GM12878 (cell line): Measurements from ENCODE around the gene SRSF8. TPM values are rescaled to one million over a fixed set of nuclear protein-coding genes. Genes with fewer than 3 reads are reported as not detected.

ENCODE experiments used
- ATF7 ChIP-seq: fragments of 450-650 bp; IDR thresholded peaks from 2 replicates; pipeline ENCODE4 v1.6.1; 2016; ENCODE audit warnings: low read depth, mild to moderate bottlenecking
- EED ChIP-seq: sonication (generic); IDR thresholded peaks from 2 replicates; pipeline ENCODE4 v1.6.1; 2016; ENCODE audit warnings: antibody characterized with exemption, low read depth
- IKZF2 ChIP-seq, 2 experiments: fragments of 450-650 bp; IDR thresholded peaks; 2 replicates each; pipeline ENCODE4 v1.6.1; 2017; ENCODE audit warnings: mild to moderate bottlenecking in 2 of 2, moderate library complexity in 2 of 2
- NFIC ChIP-seq: IDR thresholded peaks from 2 replicates; pipeline ENCODE4 v1.6.1; 2012; ENCODE audit warnings: low read depth, mild to moderate bottlenecking, inconsistent platforms, low read length, moderate library complexity
- NFXL1 ChIP-seq: fragments of 450-650 bp; IDR thresholded peaks from 2 replicates; pipeline ENCODE4 v1.6.1; 2017; ENCODE audit warnings: antibody characterized with exemption, mild to moderate bottlenecking, borderline replicate concordance
- POLR2AphosphoS2 ChIP-seq: IDR thresholded peaks from 2 replicates; pipeline ENCODE4 v1.6.1; 2011; ENCODE audit warnings: low read depth, mild to moderate bottlenecking, low read length, improper control_type of control experiment, moderate library complexity
- SIN3A ChIP-seq: IDR thresholded peaks from 2 replicates; pipeline ENCODE4 v1.6.1; 2012; ENCODE audit warnings: low read depth, low read length, improper control_type of control experiment
- SMARCA5 ChIP-seq: fragments of 450-650 bp; IDR thresholded peaks from 2 replicates; pipeline ENCODE4 v1.6.1; 2017; ENCODE audit warnings: mild to moderate bottlenecking
- SP1 ChIP-seq: IDR thresholded peaks from one replicate; pipeline ENCODE4 v1.6.1; 2011; ENCODE audit warnings: low read depth, low read length
- SUZ12 ChIP-seq: fragments of 200-600 bp; sonication (generic); IDR thresholded peaks from one replicate; pipeline ENCODE4 v1.6.1; 2018; ENCODE audit warnings: antibody characterized with exemption, mild to moderate bottlenecking; ENCODE audit not compliant: unreplicated experiment
- TARDBP ChIP-seq: IDR thresholded peaks from 2 replicates; pipeline ENCODE4 v1.6.1; 2016; ENCODE audit warnings: borderline replicate concordance
- WRNIP1 ChIP-seq: IDR thresholded peaks from 2 replicates; pipeline ENCODE4 v1.6.1; 2011; ENCODE audit warnings: low read depth, low read length, improper control_type of control experiment, borderline replicate concordance
- ZNF207 ChIP-seq: fragments of 450-650 bp; IDR thresholded peaks from 2 replicates; pipeline ENCODE4 v1.6.1; 2014; ENCODE audit warnings: antibody characterized with exemption, mild to moderate bottlenecking, borderline replicate concordance
- polyA plus RNA-seq, 11 experiments: library from polyadenylated mRNA; depleted of rRNA in 4 of 11; unstranded in 6 of 11; stranded (reverse) in 5 of 11; fragments of >200 nt; fragmentation: Nextera tagmentation in 4 of 11; fragmentation: Illumina TruSeq in 1 of 11; extraction: Ambion mirVana in 4 of 11; extraction: Trizol in 1 of 11; gene quantifications; 1 replicate in 1 of 11; 2 replicates in 10 of 11; pipeline versions ENCODE4 v1.2.1 to v1.2.3, GENCODE V29; 2011 to 2016; ENCODE audit warnings: inconsistent platforms in 2 of 11, missing spikeins in 2 of 11, low read depth in 1 of 11
- total RNA-seq, 4 experiments: library from RNA; depleted of rRNA in 3 of 4; stranded (reverse); fragments of >200 nt in 3 of 4; fragmentation: Illumina TruSeq in 1 of 4; extraction: Trizol in 1 of 4; gene quantifications; 2 replicates each; pipeline versions ENCODE4 v1.2.1 to v1.2.3, GENCODE V29; 2013 to 2021
- TF ChIP-seq, protein P1 (sequence below): fragments of 450-650 bp; IDR thresholded peaks from 2 replicates; pipeline ENCODE4 v1.6.1; 2014; ENCODE audit warnings: mild to moderate bottlenecking
- TF ChIP-seq, protein P2 (sequence below): IDR thresholded peaks from 2 replicates; pipeline ENCODE4 v1.6.1; 2012; ENCODE audit warnings: mild to moderate bottlenecking, low read depth, low read length
- TF ChIP-seq, protein P3 (sequence below): fragments of 450-650 bp; IDR thresholded peaks from 2 replicates; pipeline ENCODE4 v1.6.1; 2016; ENCODE audit warnings: mild to moderate bottlenecking
- TF ChIP-seq, protein P4 (sequence below): fragments of 450-650 bp; IDR thresholded peaks from 2 replicates; pipeline ENCODE4 v1.6.1; 2017; ENCODE audit warnings: low read depth, mild to moderate bottlenecking, moderate library complexity
- TF ChIP-seq, protein P5 (sequence below), 3 experiments: IDR thresholded peaks in 2 of 3; conservative IDR thresholded peaks in 1 of 3; 2 replicates each; pipeline ENCODE4 v1.5.1; 2011; ENCODE audit warnings: low read depth in 3 of 3, low read length in 3 of 3, mild to moderate bottlenecking in 3 of 3, control low read depth in 2 of 3, moderate library complexity in 2 of 3, inconsistent platforms in 1 of 3, mixed read lengths in 1 of 3; ENCODE audit not compliant: control insufficient read depth in 2 of 3, insufficient read depth in 1 of 3; ENCODE audit errors: extremely low read depth in 1 of 3

SRSF8 gene
- total and polyA plus RNA-seq, 10 of the 15 experiments (the other 5 are each of a cell fraction or from before 2014, with no cell fraction given) = 14.2 to 43.1 (median 27.1) TPM

DNA sequence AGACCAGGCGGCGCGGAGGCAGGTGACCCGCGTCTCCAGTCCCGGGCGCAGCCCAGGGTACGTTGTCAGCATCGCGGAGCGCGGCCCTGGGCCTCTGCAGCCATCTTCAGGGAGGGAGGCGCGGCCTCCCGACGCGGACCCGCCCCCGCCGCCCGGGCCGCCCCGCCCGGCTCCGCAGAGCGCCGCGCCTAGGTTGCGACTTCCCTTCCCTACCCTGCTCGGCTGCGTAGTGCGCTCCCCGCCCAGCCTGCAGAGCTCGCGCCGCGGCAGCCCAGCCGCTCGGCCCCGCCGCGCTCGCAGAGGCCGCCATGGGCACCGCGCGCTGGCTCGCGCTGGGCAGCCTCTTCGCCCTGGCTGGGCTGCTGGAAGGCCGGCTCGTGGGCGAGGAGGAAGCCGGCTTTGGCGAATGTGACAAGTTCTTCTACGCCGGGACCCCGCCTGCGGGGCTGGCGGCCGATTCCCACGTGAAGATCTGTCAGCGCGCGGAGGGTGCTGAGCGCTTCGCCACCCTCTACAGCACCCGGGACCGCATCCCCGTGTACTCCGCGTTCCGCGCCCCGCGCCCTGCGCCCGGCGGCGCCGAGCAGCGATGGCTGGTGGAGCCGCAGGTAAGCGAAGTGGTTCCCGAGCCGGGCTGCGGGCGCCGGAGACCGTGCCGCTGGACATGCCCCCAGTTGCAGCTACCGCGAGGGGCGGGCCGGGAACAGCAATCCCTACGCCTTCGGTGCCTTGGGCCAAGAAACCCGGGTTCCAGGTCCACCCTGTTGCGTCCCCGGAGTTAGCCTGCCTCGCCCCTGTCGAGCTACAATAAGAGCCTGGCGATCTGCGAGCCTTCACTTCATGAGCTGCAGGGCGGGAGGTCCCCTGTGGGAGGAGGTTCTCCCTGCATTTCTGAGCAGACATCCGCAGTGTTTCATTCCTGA, 23.2 kb downstream of the SRSF8 start, which contains the start of gene ENDOD1 (continued):
- TF ChIP-seq SIN3A = peak; percentile 55; the same call in 1 of the 2 replicates
- no peak for TF ChIP-seq NFIC
- peak in 1 of 2 experiments; percentile 8; a peak in 1 of 4 replicates for TF ChIP-seq IKZF2 (IDR thresholded peaks at IDR 0.05)
- TF ChIP-seq, protein P1, sequence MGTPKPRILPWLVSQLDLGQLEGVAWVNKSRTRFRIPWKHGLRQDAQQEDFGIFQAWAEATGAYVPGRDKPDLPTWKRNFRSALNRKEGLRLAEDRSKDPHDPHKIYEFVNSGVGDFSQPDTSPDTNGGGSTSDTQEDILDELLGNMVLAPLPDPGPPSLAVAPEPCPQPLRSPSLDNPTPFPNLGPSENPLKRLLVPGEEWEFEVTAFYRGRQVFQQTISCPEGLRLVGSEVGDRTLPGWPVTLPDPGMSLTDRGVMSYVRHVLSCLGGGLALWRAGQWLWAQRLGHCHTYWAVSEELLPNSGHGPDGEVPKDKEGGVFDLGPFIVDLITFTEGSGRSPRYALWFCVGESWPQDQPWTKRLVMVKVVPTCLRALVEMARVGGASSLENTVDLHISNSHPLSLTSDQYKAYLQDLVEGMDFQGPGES = no peak
- no peak for TF ChIP-seq SUZ12
- TF ChIP-seq ZNF207 = peak; percentile 57; the same call in 1 of the 2 replicates
- TF ChIP-seq ATF7 = no peak
- TF ChIP-seq, protein P2, sequence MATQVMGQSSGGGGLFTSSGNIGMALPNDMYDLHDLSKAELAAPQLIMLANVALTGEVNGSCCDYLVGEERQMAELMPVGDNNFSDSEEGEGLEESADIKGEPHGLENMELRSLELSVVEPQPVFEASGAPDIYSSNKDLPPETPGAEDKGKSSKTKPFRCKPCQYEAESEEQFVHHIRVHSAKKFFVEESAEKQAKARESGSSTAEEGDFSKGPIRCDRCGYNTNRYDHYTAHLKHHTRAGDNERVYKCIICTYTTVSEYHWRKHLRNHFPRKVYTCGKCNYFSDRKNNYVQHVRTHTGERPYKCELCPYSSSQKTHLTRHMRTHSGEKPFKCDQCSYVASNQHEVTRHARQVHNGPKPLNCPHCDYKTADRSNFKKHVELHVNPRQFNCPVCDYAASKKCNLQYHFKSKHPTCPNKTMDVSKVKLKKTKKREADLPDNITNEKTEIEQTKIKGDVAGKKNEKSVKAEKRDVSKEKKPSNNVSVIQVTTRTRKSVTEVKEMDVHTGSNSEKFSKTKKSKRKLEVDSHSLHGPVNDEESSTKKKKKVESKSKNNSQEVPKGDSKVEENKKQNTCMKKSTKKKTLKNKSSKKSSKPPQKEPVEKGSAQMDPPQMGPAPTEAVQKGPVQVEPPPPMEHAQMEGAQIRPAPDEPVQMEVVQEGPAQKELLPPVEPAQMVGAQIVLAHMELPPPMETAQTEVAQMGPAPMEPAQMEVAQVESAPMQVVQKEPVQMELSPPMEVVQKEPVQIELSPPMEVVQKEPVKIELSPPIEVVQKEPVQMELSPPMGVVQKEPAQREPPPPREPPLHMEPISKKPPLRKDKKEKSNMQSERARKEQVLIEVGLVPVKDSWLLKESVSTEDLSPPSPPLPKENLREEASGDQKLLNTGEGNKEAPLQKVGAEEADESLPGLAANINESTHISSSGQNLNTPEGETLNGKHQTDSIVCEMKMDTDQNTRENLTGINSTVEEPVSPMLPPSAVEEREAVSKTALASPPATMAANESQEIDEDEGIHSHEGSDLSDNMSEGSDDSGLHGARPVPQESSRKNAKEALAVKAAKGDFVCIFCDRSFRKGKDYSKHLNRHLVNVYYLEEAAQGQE = no peak; the same call in 1 of the 2 replicates
- TF ChIP-seq TARDBP = no peak
- TF ChIP-seq POLR2AphosphoS2 = peak; percentile 77; the same call in 1 of the 2 replicates
- TF ChIP-seq, protein P3, sequence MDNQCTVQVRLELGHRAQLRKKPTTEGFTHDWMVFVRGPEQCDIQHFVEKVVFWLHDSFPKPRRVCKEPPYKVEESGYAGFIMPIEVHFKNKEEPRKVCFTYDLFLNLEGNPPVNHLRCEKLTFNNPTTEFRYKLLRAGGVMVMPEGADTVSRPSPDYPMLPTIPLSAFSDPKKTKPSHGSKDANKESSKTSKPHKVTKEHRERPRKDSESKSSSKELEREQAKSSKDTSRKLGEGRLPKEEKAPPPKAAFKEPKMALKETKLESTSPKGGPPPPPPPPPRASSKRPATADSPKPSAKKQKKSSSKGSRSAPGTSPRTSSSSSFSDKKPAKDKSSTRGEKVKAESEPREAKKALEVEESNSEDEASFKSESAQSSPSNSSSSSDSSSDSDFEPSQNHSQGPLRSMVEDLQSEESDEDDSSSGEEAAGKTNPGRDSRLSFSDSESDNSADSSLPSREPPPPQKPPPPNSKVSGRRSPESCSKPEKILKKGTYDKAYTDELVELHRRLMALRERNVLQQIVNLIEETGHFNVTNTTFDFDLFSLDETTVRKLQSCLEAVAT = no peak
- TF ChIP-seq NFXL1 = no peak
- 0 out of 2 replicates have a peak, but pooled peaks have one; percentile 13 for TF ChIP-seq EED
- TF ChIP-seq SMARCA5 = peak; percentile 86; the same call in 1 of the 2 replicates
- TF ChIP-seq, protein P4, sequence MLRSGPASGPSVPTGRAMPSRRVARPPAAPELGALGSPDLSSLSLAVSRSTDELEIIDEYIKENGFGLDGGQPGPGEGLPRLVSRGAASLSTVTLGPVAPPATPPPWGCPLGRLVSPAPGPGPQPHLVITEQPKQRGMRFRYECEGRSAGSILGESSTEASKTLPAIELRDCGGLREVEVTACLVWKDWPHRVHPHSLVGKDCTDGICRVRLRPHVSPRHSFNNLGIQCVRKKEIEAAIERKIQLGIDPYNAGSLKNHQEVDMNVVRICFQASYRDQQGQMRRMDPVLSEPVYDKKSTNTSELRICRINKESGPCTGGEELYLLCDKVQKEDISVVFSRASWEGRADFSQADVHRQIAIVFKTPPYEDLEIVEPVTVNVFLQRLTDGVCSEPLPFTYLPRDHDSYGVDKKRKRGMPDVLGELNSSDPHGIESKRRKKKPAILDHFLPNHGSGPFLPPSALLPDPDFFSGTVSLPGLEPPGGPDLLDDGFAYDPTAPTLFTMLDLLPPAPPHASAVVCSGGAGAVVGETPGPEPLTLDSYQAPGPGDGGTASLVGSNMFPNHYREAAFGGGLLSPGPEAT = no peak
- TF ChIP-seq, protein P5, sequence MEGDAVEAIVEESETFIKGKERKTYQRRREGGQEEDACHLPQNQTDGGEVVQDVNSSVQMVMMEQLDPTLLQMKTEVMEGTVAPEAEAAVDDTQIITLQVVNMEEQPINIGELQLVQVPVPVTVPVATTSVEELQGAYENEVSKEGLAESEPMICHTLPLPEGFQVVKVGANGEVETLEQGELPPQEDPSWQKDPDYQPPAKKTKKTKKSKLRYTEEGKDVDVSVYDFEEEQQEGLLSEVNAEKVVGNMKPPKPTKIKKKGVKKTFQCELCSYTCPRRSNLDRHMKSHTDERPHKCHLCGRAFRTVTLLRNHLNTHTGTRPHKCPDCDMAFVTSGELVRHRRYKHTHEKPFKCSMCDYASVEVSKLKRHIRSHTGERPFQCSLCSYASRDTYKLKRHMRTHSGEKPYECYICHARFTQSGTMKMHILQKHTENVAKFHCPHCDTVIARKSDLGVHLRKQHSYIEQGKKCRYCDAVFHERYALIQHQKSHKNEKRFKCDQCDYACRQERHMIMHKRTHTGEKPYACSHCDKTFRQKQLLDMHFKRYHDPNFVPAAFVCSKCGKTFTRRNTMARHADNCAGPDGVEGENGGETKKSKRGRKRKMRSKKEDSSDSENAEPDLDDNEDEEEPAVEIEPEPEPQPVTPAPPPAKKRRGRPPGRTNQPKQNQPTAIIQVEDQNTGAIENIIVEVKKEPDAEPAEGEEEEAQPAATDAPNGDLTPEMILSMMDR (IDR thresholded peaks at IDR 0.05 in 2 of 3, conservative IDR thresholded peaks at IDR 0.05 in 1 of 3; ENCODE audit: control insufficient read depth in 2 of 3, extremely low read depth in 1 of 3, insufficient read depth in 1 of 3, low read depth in 3 of 3, low read length in 3 of 3) = peak in 1 of 3 experiments; percentile 9; a peak in 1 of 6 replicates
- no peak for TF ChIP-seq WRNIP1
- TF ChIP-seq SP1 = no peak
